ENCODE results near the gene OR1I1. TPM values are rescaled to one million over a fixed set of nuclear protein-coding genes. Genes with fewer than 3 reads are reported as not detected.
A peak's percentile ranks its signal among the peaks of the same experiment; 100 is the strongest.

The OR1I1 gene
- polyA plus RNA-seq, 2 of the 4 experiments (the other 2 are of a cell fraction): not detected

GRCh38 chr19:15112385-15112784 lies 30.4 kb downstream of the OR1I1 start:
- H3K4me3 ChIP-seq: no peak overlapping the region
- DNase-seq (ENCODE audit: low read depth in 1 of 2, low spot score in 1 of 2) (peak in 1 of 2 experiments; percentile 34), ATAC-seq (no peak), FAIRE-seq (no peak)
- H3K27ac ChIP-seq: no peak overlapping the region
- H3K9me3 ChIP-seq: no peaks in the 10 kb centered on the region
- 84% methylated on average over 11 of the region's 11 CpGs for WGBS (ENCODE audit: missing lambda C conversion rate)
- ChIA-PET POLR2A (interaction anchor here (0.9 kb wide), 1 partner anchor 13 kb away, joined by 4 read pairs; a partner anchor contains a TSS), CTCF (interaction anchor here (0.7 kb wide), 1 partner anchor 37 kb away, joined by 3 read pairs; no protein-coding TSS in a partner anchor)
- H3K4me1 ChIP-seq: no peaks in the 10 kb centered on the region; the same call in 2 of the 3 replicates
- no peak overlapping the region for H3K4me2 ChIP-seq
- TF ChIP-seq, protein P1, sequence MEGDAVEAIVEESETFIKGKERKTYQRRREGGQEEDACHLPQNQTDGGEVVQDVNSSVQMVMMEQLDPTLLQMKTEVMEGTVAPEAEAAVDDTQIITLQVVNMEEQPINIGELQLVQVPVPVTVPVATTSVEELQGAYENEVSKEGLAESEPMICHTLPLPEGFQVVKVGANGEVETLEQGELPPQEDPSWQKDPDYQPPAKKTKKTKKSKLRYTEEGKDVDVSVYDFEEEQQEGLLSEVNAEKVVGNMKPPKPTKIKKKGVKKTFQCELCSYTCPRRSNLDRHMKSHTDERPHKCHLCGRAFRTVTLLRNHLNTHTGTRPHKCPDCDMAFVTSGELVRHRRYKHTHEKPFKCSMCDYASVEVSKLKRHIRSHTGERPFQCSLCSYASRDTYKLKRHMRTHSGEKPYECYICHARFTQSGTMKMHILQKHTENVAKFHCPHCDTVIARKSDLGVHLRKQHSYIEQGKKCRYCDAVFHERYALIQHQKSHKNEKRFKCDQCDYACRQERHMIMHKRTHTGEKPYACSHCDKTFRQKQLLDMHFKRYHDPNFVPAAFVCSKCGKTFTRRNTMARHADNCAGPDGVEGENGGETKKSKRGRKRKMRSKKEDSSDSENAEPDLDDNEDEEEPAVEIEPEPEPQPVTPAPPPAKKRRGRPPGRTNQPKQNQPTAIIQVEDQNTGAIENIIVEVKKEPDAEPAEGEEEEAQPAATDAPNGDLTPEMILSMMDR (IDR thresholded peaks at IDR 0.05): no peak
- TF ChIP-seq CHD4 (IDR thresholded peaks at IDR 0.05; ENCODE audit: borderline replicate concordance): no peak
- no peak for TF ChIP-seq TP53 (CRISPR knock-in tag; IDR thresholded peaks at IDR 0.05)
- TF ChIP-seq, protein P2, sequence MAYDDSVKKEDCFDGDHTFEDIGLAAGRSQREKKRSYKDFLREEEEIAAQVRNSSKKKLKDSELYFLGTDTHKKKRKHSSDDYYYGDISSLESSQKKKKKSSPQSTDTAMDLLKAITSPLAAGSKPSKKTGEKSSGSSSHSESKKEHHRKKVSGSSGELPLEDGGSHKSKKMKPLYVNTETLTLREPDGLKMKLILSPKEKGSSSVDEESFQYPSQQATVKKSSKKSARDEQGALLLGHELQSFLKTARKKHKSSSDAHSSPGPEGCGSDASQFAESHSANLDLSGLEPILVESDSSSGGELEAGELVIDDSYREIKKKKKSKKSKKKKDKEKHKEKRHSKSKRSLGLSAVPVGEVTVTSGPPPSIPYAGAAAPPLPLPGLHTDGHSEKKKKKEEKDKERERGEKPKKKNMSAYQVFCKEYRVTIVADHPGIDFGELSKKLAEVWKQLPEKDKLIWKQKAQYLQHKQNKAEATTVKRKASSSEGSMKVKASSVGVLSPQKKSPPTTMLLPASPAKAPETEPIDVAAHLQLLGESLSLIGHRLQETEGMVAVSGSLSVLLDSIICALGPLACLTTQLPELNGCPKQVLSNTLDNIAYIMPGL (CRISPR knock-in tag; IDR thresholded peaks at IDR 0.05; ENCODE audit: borderline replicate concordance): no peak
- TF ChIP-seq HOXB5 (CRISPR knock-in tag; IDR thresholded peaks at IDR 0.05): no peak
- no peak for TF ChIP-seq NR3C1 (IDR thresholded peaks at IDR 0.05)
- TF ChIP-seq, protein P3, sequence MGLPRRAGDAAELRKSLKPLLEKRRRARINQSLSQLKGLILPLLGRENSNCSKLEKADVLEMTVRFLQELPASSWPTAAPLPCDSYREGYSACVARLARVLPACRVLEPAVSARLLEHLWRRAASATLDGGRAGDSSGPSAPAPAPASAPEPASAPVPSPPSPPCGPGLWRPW (IDR thresholded peaks at IDR 0.05): no peak
- TF ChIP-seq FOXS1 (CRISPR knock-in tag; IDR thresholded peaks at IDR 0.05): no peak
- no peak for TF ChIP-seq ZNF302 (CRISPR knock-in tag; IDR thresholded peaks at IDR 0.05)
- TF ChIP-seq MAFK (IDR thresholded peaks at IDR 0.05; ENCODE audit: partially characterized antibody): no peak
- TF ChIP-seq, protein P4, sequence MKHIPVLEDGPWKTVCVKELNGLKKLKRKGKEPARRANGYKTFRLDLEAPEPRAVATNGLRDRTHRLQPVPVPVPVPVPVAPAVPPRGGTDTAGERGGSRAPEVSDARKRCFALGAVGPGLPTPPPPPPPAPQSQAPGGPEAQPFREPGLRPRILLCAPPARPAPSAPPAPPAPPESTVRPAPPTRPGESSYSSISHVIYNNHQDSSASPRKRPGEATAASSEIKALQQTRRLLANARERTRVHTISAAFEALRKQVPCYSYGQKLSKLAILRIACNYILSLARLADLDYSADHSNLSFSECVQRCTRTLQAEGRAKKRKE (CRISPR knock-in tag; IDR thresholded peaks at IDR 0.05; ENCODE audit: low read depth): no peak
- TF ChIP-seq RARB (CRISPR knock-in tag; IDR thresholded peaks at IDR 0.05): no peak
- TF ChIP-seq KDM1A (IDR thresholded peaks at IDR 0.05; ENCODE audit: low read depth): no peak
- TF ChIP-seq ZC3H11A (IDR thresholded peaks at IDR 0.05): no peak
- TF ChIP-seq ZFP36 (IDR thresholded peaks at IDR 0.05; ENCODE audit: borderline replicate concordance, partially characterized antibody): no peak
- TF ChIP-seq, protein P5, sequence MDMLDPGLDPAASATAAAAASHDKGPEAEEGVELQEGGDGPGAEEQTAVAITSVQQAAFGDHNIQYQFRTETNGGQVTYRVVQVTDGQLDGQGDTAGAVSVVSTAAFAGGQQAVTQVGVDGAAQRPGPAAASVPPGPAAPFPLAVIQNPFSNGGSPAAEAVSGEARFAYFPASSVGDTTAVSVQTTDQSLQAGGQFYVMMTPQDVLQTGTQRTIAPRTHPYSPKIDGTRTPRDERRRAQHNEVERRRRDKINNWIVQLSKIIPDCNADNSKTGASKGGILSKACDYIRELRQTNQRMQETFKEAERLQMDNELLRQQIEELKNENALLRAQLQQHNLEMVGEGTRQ (IDR thresholded peaks at IDR 0.05): no peak

GRCh38 chr19:15113245-15114152 lies 31.5 kb downstream of the OR1I1 start:
- no peak overlapping the region for H3K27ac ChIP-seq
- POLR2A ChIA-PET: interaction anchor here (0.9 kb wide), 1 partner anchor 12 kb away, joined by 4 read pairs; a partner anchor contains a TSS

More at GRCh38 chr19:15113245-15114152, 31.5 kb downstream of the OR1I1 start:
- Histone ChIP-seq H3K9me3 (no peaks in the 10 kb centered on the region), H3K4me1 (no peaks in the 10 kb centered on the region; the same call in 2 of the 3 replicates), H3K4me3 (no peak overlapping the region), H3K4me2 (no peak overlapping the region)
- DNase-seq (ENCODE audit: low read depth in 1 of 2, low spot score in 1 of 2) (peak in 1 of 2 experiments; percentile 46), ATAC-seq (no peak; a peak in 1 of 6 replicates), FAIRE-seq (no peak)
- WGBS (ENCODE audit: missing lambda C conversion rate): 96% methylated on average over 33 of the region's 58 CpGs
- TF ChIP-seq EP300 (IDR thresholded peaks at IDR 0.05) (no peak), PBX3 (IDR thresholded peaks at IDR 0.05) (no peak)
- CTCF ChIA-PET: interaction anchor here (0.6 kb wide), 2 partner anchors 21 to 337 kb away, joined by 3 read pairs; no protein-coding TSS in a partner anchor

Data from A549 (cell line).